ENCODE results near the gene SYNGR3.

SYNGR3 gene

GRCh38 chr16:1992704-1993317 is 3.0 kb downstream of the SYNGR3 start:
- H3K9me3 ChIP-seq (ENCODE audit: insufficient read depth, low read length) = no peaks in the 10 kb centered on the region
- no peaks in the 10 kb centered on the region for H4K20me1 ChIP-seq (ENCODE audit: insufficient read depth, low read length)
- H3K36me3 ChIP-seq (replicated peaks; ENCODE audit: low read depth, low read length) = peaks cover 7% of the 10 kb centered on the region
- no peak overlapping the region for H3K4me2 ChIP-seq (ENCODE audit: low read length)
- H3K27ac ChIP-seq (ENCODE audit: low read length) = no peak overlapping the region
- 0 out of 2 replicates have a peak, but pooled peaks cover 4% of the 10 kb centered on the region for H3K4me1 ChIP-seq (ENCODE audit: low read length)
- no peaks in the 10 kb centered on the region for H3K79me2 ChIP-seq (ENCODE audit: low read length)
- H3K9ac ChIP-seq (ENCODE audit: low read length) = no peak overlapping the region
- H2AFZ ChIP-seq (ENCODE audit: low read depth, low read length) = no peak overlapping the region
- no peak for TF ChIP-seq EZH2phosphoT487 (IDR thresholded peaks at IDR 0.05; ENCODE audit: low read depth)
- TF ChIP-seq CTCF (IDR thresholded peaks at IDR 0.05; ENCODE audit: low read depth, low read length) = no peak
- H3K27me3 ChIP-seq (ENCODE audit: low read depth, low read length) = no peaks in the 10 kb centered on the region
- H3K4me3 ChIP-seq (ENCODE audit: low read length) = no peak overlapping the region

DNA sequence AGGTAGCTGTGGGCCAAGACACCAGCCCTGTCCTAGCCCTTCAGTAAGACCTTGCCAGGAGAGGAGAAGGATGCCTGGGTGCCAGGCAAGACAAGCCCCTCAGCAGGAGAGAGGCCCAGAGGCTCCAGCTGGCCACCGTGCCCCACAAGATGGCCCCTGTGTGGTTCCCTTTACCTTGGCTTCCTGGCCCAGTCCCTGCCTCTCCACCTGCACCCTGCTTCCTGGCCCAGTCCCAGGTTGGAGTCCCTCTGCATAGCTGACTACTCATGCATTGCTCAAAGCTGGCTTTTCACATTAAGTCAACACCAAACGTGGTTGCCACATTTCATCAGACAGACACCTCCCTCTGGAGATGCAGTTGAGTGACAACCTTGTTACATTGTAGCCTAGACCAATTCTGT is 4.0 kb downstream of the SYNGR3 start:
- H3K27me3 ChIP-seq (ENCODE audit: low read depth, low read length) = no peaks in the 10 kb centered on the region
- no peaks in the 10 kb centered on the region for H3K9me3 ChIP-seq (ENCODE audit: insufficient read depth, low read length)
- H3K4me1 ChIP-seq (ENCODE audit: low read length) = 0 out of 2 replicates have a peak, but pooled peaks cover 4% of the 10 kb centered on the region
- no peak overlapping the region for H3K4me3 ChIP-seq (ENCODE audit: low read length)
- H4K20me1 ChIP-seq (ENCODE audit: insufficient read depth, low read length) = no peaks in the 10 kb centered on the region
- H3K9ac ChIP-seq (ENCODE audit: low read length) = no peak overlapping the region
- no peak overlapping the region for H2AFZ ChIP-seq (ENCODE audit: low read depth, low read length)
- H3K27ac ChIP-seq (ENCODE audit: low read length) = no peak overlapping the region
- no peak for TF ChIP-seq EZH2phosphoT487 (IDR thresholded peaks at IDR 0.05; ENCODE audit: low read depth)
- no peak for TF ChIP-seq CTCF (IDR thresholded peaks at IDR 0.05; ENCODE audit: low read depth, low read length)
- H3K4me2 ChIP-seq (ENCODE audit: low read length) = no peak overlapping the region
- peaks cover 7% of the 10 kb centered on the region for H3K36me3 ChIP-seq (replicated peaks; ENCODE audit: low read depth, low read length)
- H3K79me2 ChIP-seq (ENCODE audit: low read length) = no peaks in the 10 kb centered on the region

DNA sequence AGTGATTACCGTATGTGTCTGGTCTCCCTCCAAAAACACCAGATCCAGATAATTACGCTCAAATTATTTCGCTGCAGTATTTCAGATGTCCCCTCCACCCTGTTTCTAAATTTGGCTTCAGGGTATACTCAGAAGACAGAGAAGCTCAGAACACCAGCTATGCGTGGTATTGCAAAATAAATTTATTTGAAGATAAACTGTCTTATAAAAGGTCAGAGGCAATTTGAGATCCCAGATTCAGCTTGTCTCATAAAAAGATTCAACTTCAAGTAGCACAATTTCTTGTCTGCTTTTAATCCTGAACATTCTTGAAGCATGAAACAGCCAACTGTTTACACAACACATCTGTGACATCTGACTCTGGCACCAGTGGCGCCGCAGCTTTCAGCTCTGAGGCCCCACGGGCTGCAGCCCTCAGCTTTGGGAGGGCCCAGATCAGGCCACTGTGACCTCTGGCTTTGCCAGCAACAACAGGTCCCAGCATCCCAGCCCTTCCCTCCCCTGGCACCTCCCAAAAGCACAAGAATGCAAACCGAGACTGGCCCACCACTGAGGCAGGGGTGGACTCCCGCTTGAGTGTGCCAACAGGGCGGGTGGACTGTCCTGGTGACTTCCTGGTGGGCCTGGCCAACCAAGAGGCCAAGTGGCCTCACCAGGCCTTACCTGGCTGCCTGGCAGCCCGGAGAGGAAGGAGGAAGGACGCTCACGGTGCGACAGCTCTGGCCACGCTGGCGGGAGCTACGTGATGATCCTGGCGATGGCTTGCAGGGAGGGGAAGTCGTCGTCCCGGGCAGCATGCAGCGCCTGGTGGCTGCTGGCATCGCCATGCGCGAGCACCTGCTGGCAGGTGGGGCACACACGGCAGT is 8.0 kb downstream of the SYNGR3 start:
- H3K9ac ChIP-seq (ENCODE audit: low read length) = no peak overlapping the region
- no peaks in the 10 kb centered on the region for H4K20me1 ChIP-seq (ENCODE audit: insufficient read depth, low read length)
- 0 out of 2 replicates have a peak, but pooled peaks cover under 1% of the 10 kb centered on the region for H3K79me2 ChIP-seq (ENCODE audit: low read length)
- H3K4me3 ChIP-seq (ENCODE audit: low read length) = no peak overlapping the region
- H3K9me3 ChIP-seq (ENCODE audit: insufficient read depth, low read length) = no peaks in the 10 kb centered on the region
- no peaks in the 10 kb centered on the region for H3K4me1 ChIP-seq (ENCODE audit: low read length)
- no peak overlapping the region for H2AFZ ChIP-seq (ENCODE audit: low read depth, low read length)
- H3K27ac ChIP-seq (ENCODE audit: low read length) = no peak overlapping the region
- TF ChIP-seq CTCF (IDR thresholded peaks at IDR 0.05; ENCODE audit: low read depth, low read length) = no peak
- TF ChIP-seq EZH2phosphoT487 (IDR thresholded peaks at IDR 0.05; ENCODE audit: low read depth) = no peak
- H3K4me2 ChIP-seq (ENCODE audit: low read length) = no peak overlapping the region
- H3K27me3 ChIP-seq (ENCODE audit: low read depth, low read length) = no peaks in the 10 kb centered on the region
- H3K36me3 ChIP-seq (replicated peaks; ENCODE audit: low read depth, low read length) = peaks cover 30% of the 10 kb centered on the region

DNA sequence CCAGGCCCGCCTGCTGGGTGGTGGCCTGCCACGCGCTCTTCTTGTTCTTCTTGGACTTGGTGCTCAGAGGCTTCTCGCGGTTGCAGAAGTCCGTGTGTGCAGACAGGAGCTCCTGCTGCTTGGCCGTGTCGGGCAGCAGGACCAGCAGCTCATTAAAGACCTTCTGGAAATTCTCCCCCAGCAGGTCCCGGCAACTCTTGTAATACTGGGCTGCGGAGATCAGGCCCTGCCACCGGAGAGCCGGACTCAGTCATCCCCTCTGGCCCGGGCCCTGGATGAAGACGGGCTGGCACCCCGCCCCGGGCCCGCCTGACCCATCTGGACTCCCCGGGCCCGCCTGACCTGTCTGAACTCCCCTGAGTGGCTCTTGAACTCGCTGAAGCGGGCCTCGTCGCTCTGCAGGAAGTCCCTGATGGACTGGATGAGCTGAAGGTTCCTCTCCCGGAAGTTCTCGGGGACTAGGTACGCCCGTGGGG is 8.6 kb downstream of the SYNGR3 start:
- Histone ChIP-seq H3K4me2 (ENCODE audit: low read length) (no peak overlapping the region), H3K4me3 (ENCODE audit: low read length) (no peak overlapping the region), H3K27ac (ENCODE audit: low read length) (no peak overlapping the region), H3K27me3 (ENCODE audit: low read depth, low read length) (no peaks in the 10 kb centered on the region), H3K79me2 (ENCODE audit: low read length) (peaks cover 7% of the 10 kb centered on the region; the same call in 1 of the 2 replicates), H3K36me3 (replicated peaks; ENCODE audit: low read depth, low read length) (peaks cover 36% of the 10 kb centered on the region), H3K9ac (ENCODE audit: low read length) (no peak overlapping the region), H3K9me3 (ENCODE audit: insufficient read depth, low read length) (no peaks in the 10 kb centered on the region), H2AFZ (ENCODE audit: low read depth, low read length) (no peak overlapping the region), H3K4me1 (ENCODE audit: low read length) (no peaks in the 10 kb centered on the region), H4K20me1 (ENCODE audit: insufficient read depth, low read length) (peaks cover 5% of the 10 kb centered on the region)
- TF ChIP-seq EZH2phosphoT487 (IDR thresholded peaks at IDR 0.05; ENCODE audit: low read depth) (no peak), CTCF (IDR thresholded peaks at IDR 0.05; ENCODE audit: low read depth, low read length) (no peak)
